NAMALWA (cell line): ENCODE results near the gene FAM9C.
A peak's percentile ranks its signal among the peaks of the same experiment; 100 is the strongest.
"Not testable (repeated sequence)": the region's sequence is repeated elsewhere in the genome, so short reads cannot be mapped to it uniquely, and the experiment has no call there.

Source experiments
- DNase-seq: peaks from one replicate; pipeline ENCODE4 v3.0.0-alpha.2; 2015; ENCODE audit warnings: low spot score

Gene FAM9C

DNA sequence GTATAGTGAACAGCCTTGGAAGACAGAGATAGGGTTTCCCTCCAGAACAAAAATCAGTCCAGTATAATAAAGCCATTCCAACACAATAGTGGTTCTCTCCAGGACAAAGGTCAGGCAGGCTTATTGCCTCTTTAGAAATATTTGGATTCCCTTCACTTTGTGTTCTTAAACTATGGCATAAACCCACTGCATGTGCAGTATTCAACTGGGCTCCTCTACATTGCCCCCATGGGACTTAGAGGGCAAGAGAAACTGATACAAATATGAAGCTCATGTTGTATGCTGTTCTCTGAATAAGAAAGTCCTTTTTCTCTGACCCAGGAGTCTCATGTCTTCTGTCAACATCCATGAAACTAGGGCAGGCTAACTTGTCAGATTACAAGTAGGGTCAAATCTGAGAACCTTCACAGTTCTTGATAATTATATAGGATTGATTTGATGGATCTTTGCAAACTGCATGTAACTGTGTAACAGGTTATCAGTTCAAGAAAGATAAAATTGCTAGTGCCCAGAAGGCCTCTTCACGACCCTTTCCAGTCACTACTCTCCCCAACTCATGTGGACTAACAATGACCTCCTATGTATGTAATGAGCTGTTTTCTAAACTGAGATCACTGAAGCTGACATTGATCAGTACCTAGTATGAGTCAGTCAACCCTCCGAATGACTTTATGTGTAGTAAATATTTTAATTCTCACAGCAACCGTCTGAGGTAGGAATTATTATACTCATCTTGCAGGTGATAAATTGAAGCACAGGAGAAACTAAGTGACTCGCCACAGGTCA is 31.9 kb upstream of the FAM9C start:
- DNase-seq: peak; percentile 17

DNA sequence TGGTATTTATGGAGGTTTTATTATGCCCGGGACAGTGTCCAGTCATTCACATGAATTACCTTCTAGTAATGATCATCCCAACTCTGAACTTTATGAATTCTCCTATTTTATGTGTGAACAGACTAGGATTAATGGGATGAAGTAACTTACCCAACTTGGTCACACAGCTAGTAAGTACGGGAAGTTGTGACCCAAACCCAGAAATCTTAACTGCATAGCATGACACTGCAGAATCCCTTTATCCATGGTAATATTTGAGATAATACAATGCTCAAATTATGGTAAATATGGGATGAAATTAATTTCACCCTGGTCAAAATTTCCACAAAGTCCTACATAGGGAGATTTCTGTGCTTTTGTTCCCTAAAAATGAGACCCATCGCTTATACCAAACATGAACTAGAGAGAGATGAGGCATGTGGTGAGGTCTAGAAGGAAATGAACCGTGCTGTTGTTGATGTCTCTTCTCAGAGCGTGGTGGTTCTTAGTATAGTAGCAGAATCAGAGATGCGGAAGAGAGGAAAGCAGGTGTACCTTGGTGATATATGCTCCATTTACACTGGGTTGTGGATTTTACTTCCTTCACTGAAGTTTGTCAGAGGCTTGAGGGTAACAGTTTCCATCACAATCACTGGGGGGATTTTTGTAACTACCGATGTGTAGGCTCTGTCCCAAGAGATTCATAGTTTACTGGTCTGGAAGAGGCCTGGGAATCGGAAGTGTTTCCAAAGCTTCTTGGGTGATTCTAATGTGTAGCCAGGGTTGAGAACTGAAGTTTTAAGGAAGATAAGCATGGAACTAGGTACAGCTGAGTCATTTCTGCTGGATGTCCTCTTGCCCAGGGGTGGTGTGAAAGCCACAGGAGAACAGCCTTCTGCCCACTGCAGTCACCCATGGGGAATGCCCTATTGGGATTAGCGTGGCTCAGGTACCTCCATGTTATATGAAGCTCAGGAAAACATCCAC is 30.2 kb upstream of the FAM9C start:
- DNase-seq: peak; percentile 80

DNA sequence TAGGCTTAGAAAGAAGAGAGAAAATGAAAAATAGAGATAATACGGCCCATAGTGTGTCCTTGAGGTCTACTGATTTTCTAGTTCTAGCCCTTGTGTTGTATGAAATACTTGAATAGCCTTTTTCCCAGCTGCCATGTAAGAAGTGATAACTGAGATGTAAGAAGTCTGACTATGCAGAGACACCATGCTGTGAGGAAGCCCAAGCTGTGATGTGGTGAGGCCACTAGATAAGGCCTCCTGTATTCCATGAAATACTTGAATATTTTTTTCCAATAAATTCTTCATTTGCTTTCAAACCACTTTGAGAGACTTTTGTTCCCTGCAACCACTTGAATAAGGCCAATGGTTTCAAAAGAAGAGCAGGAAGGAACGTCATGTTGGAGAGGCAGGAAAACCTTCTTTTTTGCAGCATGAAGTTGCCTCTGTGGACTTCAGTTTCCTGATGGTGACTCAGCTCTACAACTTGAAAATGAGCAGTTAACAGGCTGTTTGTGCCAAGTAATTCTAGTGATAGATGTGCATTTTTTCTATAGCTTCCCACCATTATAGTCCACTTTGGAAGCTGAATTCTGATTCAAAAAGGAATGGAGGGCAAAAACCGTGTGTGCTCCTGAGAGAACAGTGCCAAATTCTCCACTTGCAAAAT is 25.5 kb upstream of the FAM9C start:
- DNase-seq: no peak

DNA sequence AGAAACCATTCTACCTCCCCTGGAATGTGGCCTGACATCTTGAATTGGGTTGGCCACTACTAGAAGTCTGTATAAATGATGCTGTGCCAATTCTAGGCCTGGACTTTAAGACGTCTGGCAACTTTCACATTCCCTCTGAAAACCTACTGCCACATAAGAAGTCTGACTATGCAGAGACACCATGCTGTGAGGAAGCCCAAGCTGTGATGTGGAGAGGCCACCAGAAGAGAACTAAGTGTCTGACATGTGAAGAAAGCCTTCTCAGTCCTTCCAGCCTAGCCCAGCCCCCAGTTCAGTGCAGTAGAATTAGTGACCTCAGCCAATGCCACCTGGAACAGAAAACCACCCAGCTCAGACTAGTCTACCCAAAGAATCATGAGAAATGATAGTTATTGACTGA is 24.2 kb upstream of the FAM9C start:
- no peak for DNase-seq

DNA sequence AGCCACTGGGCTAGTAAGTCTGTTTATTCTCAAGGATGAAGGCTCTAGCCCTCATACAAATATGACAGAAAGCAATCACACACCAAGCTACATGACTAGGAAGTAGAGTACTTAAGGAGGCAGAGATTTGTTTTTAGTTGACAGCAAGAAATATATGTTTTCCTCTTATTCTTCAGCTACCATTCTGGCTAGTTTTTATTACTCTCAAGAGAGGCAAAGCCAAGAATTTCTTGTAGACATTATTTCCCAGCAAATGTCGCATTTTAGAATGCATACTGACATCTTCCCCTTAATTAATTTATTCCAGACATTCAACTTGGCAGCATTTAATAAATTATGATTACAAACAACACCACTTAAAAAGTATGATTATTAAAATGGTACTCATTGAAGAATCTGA is 23.4 kb upstream of the FAM9C start:
- DNase-seq: no peak

DNA sequence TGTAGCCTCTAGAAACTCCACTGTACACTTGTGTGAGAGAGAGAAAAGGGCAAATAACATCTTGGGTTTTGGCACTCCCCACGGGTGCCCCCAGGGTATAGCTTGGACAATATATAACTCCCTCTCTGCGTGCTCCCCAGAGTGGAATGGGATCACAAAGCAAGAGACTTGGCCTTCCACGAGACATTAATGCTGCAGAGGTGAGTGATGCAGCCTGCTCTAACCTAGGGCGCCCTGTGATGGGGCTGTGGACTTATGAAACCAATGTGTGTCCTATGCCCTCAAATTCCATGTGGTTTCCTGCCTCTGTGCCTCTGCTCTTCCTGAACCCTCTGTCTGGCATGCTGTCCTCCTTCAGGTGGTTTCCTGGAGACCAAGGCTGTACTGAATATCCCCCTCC is 22.0 kb upstream of the FAM9C start:
- no peak for DNase-seq

DNA sequence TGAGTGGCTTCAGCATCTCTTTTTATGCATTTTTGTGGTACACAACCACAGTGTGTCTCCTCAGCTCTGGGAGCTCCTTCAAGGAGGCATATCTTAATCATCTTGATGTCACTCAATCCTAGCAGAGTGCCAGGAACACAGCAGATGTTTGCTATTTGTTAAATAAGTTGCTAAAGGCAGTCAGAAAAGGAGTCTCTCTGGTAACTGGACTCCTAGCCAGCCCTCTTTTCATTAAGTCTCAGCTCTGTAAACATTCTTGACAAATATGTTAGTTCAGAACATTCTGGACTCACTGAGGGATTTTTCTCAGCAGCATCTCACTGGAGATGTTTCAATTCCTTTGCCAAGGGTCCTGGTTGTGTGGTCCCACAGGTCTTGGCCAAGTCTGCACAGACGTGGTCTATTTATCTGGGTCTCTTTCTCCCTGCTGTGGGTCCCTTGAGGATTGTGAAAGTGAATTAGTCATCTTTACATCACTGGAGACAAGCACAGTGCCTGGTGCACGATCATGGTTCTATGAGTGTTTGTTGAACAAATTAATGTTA is 20.3 kb upstream of the FAM9C start:
- no peak for DNase-seq

DNA sequence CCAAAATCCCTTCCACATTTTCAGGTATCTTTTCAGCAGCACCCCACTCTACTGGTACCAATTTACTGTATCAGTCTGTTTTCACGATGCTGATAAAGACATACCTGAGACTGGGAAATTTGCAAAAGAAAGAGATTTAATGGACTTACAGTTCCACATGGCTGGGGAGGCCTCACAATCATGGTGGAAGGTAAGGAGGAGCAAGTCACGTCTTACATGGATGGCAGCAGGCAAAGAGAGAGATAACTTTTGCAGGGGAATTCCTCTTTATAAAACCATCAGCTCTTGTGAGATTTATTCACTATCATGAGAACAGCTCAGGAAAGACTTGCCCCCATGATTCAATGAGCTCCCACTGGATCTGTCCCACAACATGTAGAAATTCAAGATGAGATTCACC is 18.7 kb upstream of the FAM9C start:
- not testable (repeated sequence) for DNase-seq

DNA sequence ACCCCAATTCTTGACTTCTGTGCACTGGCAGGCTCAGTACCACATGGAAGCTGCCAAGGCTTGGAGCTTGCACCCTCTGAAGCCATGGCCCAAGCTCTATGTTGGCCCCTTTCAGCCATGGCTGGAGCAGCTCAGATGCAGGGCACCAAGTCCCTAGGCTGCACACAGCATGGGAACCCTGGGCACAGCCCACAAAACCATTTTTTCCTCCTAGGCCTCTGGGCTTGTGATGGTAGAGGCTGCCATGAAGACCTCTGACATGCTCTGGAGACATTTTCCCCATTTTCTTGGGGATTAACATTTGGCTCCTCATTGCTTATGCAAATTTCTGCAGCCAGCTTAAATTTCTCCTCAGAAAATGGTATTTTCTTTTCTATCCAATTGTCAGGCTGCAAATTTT is 17.9 kb upstream of the FAM9C start:
- not testable (repeated sequence) for DNase-seq

DNA sequence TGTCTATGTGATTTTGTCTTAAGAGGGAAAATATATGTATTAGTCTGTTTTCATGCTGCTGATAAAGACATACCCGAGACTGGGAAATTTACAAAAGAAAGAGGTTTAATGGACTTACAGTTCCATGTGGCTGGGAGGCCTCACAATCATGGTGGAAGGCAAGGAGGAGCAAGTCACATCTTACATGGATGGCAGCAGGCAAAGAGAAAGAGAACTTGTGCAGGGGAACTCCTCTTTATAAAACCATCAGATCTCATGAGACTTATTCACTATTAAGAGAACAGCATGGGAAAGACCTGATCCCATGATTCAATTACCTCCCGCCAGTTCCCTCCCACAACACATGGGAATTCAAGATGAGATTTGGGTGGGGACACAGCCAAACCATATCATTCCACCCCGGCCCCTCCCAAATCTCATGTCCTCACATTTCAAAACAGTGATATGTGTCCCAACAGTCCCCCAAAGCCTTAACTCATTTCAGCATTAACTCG is 16.8 kb upstream of the FAM9C start:
- DNase-seq: not testable (repeated sequence)

DNA sequence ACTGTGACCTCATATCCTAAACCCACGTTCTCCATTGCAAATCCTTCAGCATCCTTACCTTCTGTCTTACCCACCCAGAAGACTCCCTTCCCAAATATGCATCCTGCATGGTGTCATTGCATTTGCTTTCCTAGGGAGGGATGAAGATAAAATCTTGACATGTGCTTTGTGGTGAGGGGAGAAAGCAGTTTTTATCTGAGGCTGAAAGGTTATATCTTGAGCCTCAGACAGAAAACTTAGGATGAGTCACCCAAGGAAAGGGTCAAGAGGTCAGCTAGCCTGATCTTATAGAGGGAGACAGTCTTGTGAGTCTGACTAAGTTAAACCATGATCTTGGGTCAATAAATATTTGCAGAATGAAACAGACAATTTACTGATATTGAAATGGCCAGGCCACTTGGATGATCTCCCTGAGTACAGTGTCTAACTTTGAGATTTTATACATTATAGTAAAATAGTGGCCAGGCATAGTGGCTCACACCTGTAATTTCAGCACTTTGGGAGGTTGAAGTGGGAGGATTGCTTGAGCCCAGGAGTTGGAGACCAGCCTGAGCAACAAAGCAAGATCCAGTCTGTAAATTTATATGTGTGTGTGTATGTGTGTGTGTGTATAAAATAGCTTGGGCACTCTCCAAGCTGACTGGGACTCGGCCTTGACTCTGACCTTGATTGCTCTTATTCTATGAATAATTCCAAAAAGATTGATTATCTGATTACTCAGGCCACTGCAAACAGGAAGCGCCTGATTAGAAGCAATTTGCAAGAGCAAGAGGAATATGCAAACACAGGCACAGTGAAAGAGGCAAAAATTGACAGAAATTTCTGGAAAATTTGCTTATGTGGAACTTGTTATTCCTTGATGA is 15.4 kb upstream of the FAM9C start:
- DNase-seq: no peak

DNA sequence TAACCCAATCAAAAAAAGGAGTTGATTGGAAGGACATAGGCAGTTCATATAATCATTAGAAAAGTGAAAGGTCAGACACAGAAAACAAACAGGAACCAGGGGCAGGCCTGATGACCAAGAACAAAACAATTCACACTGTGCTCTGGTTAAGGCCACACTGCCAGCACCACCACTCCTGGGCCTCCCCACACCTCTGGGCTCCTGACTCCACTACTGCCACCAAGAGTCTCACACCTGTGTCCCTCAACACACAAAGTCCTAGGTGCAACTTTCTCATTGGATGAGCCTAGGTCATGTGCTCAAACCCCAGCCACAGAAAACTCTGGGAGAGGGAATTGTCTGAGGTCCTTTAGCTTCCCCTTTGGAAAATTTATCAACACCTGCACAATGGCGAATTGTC is 11.1 kb upstream of the FAM9C start:
- DNase-seq: no peak

DNA sequence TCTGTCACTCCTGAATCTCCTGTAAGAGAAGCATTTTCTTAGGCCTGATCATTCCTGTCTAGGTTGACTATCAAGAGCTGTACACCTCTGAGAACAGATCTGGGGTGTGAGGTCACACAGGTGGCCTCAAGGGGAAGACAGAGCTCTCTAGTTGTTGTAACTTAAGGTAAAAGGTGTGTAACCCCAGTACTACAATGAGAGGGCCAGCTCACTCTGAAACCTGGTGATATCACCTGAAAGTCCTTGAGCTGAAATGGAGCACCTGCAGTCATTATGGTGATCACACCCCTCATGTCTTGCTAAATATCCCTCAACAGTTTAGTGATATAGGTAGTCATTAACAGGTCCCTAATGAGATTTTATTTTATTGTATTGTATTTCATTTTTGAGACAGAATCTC is 8.8 kb upstream of the FAM9C start:
- no peak for DNase-seq

DNA sequence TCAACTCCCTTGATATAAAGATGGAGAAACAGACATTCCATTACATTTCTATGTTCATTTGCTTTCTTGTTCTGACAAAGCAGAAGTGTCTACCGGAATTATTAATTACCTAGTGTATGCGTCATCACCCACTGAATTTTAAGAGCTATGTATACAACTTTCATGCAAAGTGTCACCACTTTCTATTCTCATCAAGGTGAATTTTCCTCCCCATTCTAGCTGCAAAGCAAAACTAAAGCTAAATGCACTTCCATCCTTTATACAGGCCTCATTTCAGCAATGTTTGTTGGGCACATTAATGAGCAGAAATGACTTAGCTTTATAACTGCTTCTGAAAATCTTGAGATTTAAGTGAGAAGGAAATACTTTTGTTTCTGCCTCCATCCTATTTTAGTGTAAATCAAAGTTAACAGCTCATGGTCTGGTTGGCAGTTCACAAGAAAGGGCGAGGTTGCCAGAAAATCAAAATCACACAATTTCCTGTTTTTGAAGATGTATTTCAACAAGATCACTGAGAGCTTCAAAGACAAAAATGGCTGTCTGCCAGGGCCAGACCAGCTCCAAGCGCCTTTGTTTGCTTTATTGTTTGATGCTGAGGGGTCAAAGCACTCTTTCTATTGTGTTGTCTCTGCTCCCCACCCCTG is 7.2 kb upstream of the FAM9C start:
- peak; percentile 4 for DNase-seq

DNA sequence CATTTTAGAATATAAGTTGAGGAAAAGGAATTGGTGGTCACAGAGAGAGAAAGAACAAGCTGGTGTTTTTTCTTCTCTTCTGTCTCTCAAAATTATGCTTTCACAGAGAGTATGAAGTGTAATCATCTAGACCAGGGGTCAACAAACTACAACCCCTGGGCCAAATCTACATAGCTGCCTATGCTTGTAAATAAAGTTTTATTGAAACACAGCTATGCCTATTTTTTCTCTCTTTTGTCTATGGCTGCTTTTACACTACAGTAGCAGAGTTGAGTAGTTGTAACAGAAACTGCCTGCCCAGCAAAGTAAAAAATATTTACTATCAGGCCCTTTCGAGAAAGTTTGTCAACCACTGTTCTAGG is 6.7 kb upstream of the FAM9C start:
- DNase-seq: no peak

DNA sequence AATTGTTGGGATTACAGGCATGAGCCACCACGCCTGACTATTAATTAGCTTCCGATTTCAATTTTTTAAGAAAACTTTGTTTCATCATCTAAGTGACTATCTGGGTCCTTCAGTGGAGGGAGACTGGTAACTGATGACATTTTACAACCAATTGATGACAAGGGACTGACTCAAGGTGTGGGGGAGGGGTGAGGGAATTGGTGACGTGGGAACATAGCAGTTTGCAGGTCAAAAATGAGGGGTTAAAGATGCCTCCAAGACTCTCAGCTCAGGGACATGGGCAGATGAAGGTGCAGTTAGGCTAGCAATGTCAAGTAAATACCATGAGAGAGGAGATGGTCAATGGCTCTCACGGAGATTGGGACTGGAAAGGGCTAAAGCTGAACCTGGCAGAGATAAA is 5.7 kb upstream of the FAM9C start:
- no peak for DNase-seq

DNA sequence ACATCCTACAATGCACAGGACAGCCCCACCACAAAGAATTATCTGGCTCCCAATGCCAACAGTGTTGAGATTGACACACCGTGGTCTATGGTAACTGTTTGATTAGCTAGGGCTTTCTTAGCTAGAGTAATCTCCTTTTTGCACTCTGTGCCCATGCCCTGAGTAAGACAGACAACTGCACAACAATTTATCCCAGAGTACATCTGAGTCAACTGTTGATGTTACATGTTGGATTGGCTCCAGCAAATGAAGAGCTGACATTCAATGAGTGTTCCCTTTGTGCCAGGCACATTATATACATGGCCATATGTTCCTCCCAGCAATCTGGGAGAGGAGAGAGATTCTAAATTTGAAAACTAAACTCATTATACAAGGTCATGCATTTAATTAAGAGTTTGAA is 3.9 kb upstream of the FAM9C start:
- DNase-seq: no peak

DNA sequence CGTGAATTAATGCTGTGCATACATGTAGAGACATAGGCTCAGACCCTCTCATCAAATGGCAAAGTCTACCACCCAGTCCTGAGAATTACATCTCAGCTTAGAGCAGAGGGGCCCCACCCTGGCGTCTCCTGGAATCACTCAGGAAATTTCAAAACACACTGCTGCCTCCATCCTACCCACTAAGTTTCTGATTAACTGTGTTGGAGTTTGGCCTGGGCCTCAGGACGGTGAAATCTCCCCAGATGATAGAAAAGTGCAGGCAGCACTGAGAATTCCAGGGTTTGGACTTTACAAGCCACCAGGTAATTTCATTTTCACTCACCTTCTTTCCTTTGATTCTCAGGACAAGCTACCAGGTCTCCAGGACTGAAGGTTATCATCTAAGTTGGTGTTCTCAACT is 3.3 kb upstream of the FAM9C start:
- DNase-seq: no peak

DNA sequence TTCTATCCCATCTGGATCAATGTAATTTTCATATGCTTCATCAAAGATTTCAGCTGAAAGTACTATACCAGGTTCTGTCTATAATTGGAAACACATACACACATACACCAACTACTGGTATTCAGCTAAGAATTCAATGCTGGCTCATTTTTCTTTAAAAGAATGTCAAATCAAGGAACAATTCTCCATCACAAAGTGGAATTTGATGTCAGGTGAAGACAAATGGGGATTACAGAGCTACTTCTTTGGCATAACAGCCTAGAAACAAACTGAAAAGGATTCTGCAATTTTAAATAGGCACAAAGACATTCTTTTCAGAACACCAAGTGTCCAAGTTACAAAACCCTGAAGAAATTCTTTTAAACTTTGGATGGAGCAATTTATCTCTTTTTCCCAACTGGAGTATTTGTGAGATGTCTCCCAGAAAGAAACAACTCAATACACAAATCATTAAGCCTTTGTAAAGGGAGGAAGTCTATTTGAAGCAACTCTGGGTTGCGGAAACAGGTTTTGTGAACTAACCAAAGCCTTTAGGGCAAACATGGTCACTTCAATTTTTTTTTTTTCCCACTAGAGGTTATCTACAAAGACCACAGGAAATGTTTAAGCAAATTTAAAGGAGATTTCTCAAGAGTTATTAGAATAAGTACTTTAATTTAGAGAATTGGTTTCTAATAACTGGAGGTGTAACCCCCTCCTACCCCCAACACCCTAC is 1.9 kb upstream of the FAM9C start:
- peak; percentile 5 for DNase-seq

DNA sequence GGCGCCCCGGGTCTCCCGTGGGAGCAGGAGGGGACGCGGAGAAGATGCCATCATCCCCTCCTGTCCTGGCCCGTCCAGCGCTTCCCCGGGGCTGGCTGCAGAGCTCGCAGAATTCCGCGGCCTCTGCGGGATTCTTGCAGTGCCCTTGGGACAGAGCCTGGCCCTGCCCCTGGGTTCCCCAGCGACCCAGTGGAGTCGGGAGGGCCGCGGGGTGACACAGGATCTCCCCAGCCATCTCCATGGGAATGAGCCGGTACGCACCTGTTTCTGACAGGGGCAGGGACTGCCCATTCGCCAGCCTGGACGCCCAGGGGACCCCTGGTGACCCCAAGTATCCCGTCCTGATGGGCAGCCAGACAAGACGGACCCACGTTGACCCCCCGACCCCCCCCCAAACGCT is 482 bp downstream of the FAM9C start:
- DNase-seq: no peak
